ENCODE results near the gene NRIP2.
"Not testable (repeated sequence)": the region's sequence is repeated elsewhere in the genome, so short reads cannot be mapped to it uniquely, and the experiment has no call there.

The NRIP2 gene

DNA sequence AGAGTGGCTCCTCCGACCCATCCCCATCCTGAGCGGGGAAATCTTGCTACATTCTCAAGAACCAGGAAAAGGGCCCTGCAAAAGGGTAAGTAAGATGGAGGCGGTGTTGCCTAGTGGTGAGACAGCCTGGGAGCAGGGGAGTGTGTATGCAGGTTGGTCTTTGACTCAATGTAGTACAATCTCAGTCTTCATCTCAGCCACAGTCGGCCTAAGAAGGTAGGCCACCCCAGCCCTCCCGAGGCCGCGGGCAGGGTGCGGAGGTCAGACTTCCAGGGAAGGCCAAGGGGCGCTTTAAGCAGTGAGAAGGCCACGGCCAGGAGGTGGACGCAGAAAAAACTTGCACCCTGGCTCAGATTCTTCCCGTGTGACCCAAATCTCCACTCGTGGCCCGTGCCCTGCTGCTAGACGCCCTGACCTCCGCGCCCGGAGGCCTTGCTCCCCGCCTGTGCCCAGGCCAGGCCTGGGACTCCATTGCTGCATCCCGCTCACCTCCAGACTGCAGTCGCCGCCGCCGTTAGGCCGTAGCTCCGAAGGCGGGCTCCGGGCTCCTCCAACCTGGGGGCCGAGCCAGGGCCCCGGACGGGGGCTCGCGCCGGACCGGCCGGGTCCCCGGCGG lies 41.7 kb upstream of the NRIP2 start:
- Histone ChIP-seq H3K27ac (peak overlapping the region; percentile 76), H3K4me3 (ENCODE audit: low read depth in 1 of 2, low read length in 1 of 2) (peak overlapping the region; percentile 82 to 97), H3K36me3 (peaks cover 4% of the 10 kb centered on the region), H3K9me3 (no peaks in the 10 kb centered on the region), H3K27me3 (no peaks in the 10 kb centered on the region), H3K4me1 (ENCODE audit: control insufficient read depth in 1 of 2, insufficient read depth in 1 of 2, low read depth in 1 of 2, low read length in 1 of 2) (peaks cover 29% of the 10 kb centered on the region in 2 experiments)
- TF ChIP-seq, protein P1, sequence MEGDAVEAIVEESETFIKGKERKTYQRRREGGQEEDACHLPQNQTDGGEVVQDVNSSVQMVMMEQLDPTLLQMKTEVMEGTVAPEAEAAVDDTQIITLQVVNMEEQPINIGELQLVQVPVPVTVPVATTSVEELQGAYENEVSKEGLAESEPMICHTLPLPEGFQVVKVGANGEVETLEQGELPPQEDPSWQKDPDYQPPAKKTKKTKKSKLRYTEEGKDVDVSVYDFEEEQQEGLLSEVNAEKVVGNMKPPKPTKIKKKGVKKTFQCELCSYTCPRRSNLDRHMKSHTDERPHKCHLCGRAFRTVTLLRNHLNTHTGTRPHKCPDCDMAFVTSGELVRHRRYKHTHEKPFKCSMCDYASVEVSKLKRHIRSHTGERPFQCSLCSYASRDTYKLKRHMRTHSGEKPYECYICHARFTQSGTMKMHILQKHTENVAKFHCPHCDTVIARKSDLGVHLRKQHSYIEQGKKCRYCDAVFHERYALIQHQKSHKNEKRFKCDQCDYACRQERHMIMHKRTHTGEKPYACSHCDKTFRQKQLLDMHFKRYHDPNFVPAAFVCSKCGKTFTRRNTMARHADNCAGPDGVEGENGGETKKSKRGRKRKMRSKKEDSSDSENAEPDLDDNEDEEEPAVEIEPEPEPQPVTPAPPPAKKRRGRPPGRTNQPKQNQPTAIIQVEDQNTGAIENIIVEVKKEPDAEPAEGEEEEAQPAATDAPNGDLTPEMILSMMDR (IDR thresholded peaks at IDR 0.05) = no peak

DNA sequence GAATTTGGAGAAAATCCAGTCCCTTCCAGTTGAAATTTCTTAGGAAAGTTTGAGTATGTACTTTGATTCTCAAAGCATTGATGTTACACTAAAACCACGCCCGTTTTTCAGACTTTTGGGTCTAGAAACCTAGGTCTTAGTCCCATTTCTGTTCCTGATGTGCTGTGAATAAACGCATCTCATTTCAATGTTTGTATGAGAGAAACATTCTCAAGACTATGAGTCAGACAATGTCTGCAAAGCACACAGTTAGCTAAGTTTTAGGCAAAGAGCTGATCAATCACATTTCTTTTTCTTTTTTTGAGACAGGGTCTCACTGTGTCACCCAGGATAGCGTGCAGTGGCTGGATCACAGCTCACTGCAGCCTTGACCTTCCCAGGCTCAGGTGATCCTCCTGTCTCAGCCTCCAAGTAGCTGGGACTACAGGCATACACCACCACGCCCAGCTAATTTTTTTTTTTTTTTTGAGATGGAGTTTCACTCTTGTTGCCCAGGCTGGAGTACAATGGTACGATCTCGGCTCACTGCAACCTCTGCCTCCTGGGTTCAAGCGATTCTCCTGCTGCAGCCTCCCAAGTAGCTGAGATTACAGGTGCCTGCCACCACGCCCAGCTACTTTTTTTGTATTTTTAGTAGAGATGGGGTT lies 34.3 kb upstream of the NRIP2 start:
- H3K27ac ChIP-seq; H3K4me3 ChIP-seq (ENCODE audit: low read depth in 1 of 2, low read length in 1 of 2); H3K9me3 ChIP-seq; H3K27me3 ChIP-seq; H3K4me1 ChIP-seq (ENCODE audit: control insufficient read depth in 1 of 2, insufficient read depth in 1 of 2, low read depth in 1 of 2, low read length in 1 of 2): not testable (repeated sequence)
- H3K36me3 ChIP-seq = peaks cover 43% of the 10 kb centered on the region

DNA sequence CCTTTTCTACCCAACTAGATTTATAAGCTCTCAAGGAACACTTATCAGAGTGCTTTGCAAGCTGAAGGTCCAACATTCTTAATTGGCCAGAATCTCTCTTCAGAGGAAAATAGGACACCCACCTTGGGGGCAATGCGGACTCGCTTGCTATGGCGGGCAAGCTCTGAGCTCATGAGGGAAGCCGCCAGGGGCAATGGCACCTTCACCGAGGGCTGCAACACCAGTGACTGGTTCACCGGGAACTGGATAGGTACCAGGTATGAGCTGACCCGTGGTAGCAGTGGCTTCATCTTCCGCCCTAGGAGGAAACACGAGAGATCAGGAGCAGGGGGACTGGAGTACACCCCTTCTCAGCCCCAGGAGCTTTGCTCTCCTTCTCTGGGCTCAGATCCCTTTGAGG lies 29.4 kb upstream of the NRIP2 start:
- peaks cover 78% of the 10 kb centered on the region for H3K36me3 ChIP-seq
- H3K9me3 ChIP-seq = no peaks in the 10 kb centered on the region
- no peaks in the 10 kb centered on the region for H3K27me3 ChIP-seq
- TF ChIP-seq, protein P1 (IDR thresholded peaks at IDR 0.05) = no peak
- no peak overlapping the region for H3K4me3 ChIP-seq (ENCODE audit: low read depth in 1 of 2, low read length in 1 of 2)
- H3K4me1 ChIP-seq (ENCODE audit: control insufficient read depth in 1 of 2, insufficient read depth in 1 of 2, low read depth in 1 of 2, low read length in 1 of 2) = no peaks in the 10 kb centered on the region
- no peak overlapping the region for H3K27ac ChIP-seq

DNA sequence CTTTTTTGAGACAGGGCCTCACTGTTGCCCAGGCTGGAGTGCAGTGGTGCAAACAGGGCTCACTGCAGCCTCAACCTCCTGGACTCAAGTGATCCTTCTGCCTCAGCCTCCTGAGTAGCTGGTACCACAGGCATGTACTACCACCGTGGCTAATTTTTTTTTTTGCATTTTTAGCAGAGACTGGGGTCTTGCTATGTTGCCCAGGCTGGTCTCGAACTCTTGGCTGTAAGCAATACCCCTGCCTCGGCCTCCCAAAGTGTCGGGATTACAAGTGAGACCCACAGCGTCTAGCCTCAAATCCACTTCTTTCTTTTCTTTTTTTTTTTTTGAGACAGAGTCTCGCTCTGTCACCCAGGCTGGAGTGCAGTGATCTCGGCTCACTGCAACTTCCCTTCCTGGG lies 28.6 kb upstream of the NRIP2 start:
- H3K27ac ChIP-seq; H3K27me3 ChIP-seq; H3K4me3 ChIP-seq (ENCODE audit: low read depth in 1 of 2, low read length in 1 of 2); H3K4me1 ChIP-seq (ENCODE audit: control insufficient read depth in 1 of 2, insufficient read depth in 1 of 2, low read depth in 1 of 2, low read length in 1 of 2); H3K9me3 ChIP-seq: not testable (repeated sequence)
- H3K36me3 ChIP-seq = peaks cover 80% of the 10 kb centered on the region

DNA sequence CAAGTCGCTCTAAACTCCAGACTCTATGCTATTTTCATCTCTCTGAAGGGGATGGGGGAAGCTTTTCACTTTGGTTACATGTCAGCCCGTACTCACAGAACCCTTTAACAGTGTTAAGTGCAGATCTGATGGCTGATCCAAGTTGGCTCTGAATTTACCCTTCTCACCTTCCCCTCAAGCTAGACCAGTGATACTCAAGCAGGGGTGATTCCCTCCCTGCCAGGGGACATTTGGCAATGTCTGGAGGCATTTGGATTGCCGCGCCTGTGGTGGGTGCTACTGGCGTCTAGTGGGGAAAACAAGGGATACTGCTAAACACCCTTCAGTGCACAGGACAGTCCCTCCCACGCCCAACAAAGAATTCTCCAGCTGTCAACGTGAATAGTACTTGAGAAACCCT lies 28.0 kb upstream of the NRIP2 start:
- Histone ChIP-seq H3K9me3 (no peaks in the 10 kb centered on the region), H3K4me1 (ENCODE audit: control insufficient read depth in 1 of 2, insufficient read depth in 1 of 2, low read depth in 1 of 2, low read length in 1 of 2) (no peaks in the 10 kb centered on the region), H3K4me3 (ENCODE audit: low read depth in 1 of 2, low read length in 1 of 2) (no peak overlapping the region), H3K27me3 (no peaks in the 10 kb centered on the region), H3K27ac (no peak overlapping the region), H3K36me3 (peaks cover 80% of the 10 kb centered on the region)
- TF ChIP-seq, protein P1 (IDR thresholded peaks at IDR 0.05) = no peak

DNA sequence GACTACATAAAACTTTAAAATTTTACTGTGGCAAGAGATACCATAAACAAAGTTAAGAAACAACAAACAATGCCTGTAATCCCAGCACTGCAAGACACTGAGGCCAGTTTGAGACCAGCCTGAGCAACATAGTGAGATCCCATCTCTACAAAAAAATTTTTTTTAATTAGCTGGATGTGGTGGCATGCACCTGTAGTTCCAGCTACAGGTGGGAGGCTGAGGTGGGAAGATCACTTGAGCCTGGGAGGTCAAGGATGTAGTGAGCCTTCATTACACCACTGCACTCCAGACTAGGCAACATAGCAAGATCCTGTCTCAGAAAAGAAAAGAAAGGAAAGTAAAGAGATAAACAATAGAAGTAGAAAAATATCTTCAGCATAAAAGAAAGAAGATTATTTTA lies 25.3 kb upstream of the NRIP2 start:
- Histone ChIP-seq H3K36me3 (peaks cover 73% of the 10 kb centered on the region), H3K27me3 (no peaks in the 10 kb centered on the region), H3K27ac (no peak overlapping the region), H3K4me3 (ENCODE audit: low read depth in 1 of 2, low read length in 1 of 2) (no peak overlapping the region), H3K9me3 (no peaks in the 10 kb centered on the region), H3K4me1 (ENCODE audit: control insufficient read depth in 1 of 2, insufficient read depth in 1 of 2, low read depth in 1 of 2, low read length in 1 of 2) (no peaks in the 10 kb centered on the region)
- TF ChIP-seq, protein P1 (IDR thresholded peaks at IDR 0.05) = no peak

Data from neutrophil (primary cell).